ENCODE results near the gene HS1BP3.

HS1BP3 gene

DNA sequence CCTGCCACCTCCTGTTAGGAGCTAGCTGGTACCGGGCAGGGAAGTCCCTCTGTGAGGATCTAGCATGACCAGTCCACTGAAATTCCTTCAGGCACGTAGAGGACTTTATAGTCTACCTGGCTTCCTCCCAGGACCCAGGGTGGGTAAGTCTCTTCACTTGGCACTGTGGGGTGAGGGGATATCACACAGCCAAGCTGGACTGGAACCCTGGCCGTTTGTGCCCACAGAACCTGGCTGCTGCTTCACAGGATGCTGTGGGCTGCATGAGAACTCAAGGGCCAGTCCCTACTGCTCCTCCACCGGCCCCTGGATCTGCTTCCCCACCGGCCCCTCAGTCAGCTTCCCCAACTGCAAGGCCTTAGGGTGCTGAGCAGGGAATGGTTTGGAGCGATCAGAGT is 35.8 kb downstream of the HS1BP3 start:
- DNase-seq = no peak

DNA sequence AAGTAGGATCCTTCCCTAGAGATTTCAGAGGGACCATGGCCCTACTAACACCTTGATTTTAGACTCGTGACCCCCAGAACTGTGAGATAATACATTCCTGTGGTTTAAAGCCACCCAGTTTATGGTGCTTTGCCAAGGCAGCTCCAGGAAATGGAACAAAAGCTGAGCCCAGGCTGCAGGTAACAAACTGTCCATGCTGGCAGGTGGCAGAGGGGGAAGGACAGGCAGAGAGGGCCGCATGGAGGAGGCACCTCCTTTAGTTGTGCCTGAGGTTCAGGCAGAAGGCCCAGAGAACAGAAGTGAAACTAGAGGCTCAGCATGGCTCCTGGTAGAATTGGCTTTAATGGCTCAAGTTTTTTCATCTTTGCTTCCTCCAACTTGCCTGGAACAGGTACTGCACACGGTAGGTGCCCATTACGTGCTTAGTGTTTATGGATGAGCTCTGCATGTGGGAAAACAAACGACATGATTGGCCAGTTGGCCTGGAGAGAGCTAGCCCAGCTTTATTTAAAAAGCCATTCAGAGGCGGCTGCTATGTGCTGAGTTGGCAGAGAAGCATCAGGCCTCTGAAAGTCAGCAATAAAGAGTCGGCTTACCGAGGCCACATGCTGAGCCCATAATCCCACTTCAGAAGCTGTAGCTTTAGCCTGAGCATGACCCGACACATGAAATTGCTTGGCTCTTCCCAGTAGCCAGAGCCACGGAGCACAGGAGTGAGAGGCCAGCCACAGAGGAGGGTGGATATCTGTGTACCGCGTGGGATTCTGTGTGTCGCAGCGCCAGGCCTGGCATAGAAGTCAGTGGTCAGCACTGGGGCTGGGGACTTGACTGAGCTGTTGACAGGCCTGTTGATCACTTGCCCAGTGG is 36.5 kb downstream of the HS1BP3 start:
- DNase-seq = no peak

DNA sequence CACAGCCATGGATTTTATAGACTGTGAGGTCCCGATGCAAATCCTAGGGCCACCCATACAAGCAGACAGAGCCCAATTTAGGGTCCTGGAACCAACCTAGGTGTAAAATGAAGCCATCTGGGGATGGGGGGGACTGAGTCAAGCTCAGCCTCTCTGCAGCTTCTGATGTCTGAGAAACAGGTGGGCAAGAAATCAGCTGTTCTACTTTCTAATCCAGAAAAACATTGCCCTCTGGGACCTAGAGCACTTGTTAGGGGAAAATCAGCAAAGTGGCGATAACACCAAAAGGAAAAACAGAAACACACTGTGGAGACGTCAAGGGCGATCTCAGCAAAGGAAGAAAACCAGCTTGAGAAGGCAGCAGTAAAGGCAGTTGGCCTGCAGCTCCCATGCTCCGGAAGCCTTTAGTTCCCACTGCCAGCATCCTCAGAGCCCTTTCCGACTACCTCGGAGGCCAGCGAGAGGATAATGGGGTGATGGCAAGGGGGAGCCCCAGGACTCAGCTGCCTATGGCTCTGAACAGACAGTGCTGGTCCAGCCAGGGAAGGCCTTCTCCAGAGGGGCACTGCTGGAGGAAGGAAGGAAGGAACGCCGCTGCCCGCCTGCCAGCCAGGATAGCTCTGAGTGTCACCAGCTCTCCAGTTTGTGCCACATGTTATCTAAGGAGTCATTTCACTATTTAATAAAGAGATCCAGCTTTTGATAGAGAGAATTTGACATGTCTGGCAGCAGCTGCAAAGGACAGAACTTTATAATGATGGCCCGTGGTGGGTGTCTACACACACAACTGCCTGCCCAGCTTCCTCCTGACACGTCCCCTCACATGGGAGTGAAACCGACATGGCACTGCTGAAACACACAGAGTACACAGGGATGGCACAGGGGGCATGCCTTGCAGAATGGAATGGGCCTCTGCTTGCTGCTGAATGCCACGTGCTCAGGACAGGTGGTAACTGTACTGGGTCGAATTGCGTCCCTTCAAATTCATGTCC is 37.7 kb downstream of the HS1BP3 start:
- DNase-seq = no peak

DNA sequence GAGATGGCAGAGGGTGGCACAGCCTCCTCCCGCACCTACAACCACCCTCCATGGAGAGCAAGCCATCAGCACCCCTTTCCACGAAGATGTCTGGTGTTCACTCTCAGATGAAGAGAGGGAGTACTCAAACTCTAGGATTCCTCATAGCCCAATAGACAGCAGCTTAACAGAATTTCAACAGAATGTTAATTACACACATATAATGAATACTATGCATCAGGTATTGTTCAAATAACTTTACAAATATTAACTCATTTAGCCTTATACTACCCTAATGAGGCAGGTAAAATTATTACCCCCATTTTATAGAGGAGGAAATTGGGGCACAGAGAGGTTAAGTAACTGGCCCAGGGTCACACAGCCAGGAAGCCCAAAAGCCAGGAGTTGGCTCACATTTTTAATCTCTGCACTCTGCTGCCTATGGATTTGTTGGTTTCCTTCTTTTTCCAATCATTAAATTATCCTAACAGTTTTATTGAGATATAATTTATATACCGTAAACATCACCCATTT is 39.0 kb downstream of the HS1BP3 start:
- no peak for DNase-seq

DNA sequence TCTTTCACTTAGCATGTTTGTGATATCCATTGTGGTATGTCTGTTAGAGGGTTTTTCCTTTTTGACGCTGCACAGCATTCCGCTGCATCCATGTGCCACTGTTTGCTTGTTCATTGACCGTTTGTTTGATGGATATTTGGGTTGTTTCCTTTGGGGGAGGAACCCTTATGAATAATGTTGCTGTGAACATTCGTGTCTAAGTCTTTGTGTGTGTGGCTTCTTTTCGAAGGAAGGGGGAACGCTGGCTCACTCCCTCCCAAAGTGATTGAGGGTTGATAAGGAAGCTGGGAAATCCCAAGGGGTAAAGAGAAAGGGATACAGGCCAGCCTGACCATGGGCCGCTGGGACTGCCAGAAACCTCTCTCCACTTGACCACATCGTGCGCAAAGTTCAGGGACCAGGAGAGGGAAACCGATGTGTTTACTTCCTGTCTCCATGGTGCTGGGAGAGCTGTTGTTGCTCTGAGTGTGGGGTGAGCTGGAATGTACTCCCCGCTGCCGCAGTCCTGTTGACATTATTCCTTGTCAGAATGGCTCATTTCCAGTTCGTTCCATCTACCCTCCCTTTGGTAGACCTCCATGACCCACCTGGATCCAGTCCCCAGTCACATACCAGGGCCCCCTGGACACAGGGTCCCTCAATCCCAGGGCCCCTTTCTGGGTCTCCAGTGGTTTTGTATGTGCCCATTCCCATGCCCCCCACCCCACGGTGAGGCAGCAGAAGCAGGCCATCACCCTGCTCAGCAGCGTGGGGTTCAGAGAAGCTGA is 39.6 kb downstream of the HS1BP3 start:
- DNase-seq = no peak

DNA sequence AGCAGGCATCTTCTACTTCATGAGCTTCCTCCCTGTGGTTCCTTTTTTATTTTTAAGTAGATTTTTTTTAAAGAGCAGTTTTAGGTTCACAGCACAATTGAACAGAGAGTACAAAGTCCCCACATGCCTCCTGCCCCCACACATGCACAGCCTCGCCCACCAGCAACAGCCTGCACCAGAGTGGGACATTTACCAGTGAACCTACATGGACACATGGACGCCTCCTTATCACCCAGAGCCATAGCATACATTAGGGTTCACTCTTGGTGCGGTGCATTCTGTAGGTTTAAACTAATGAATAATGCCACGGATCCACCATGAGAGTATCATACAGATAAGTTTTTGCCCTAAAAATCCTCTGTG is 40.9 kb downstream of the HS1BP3 start:
- DNase-seq = no peak

DNA sequence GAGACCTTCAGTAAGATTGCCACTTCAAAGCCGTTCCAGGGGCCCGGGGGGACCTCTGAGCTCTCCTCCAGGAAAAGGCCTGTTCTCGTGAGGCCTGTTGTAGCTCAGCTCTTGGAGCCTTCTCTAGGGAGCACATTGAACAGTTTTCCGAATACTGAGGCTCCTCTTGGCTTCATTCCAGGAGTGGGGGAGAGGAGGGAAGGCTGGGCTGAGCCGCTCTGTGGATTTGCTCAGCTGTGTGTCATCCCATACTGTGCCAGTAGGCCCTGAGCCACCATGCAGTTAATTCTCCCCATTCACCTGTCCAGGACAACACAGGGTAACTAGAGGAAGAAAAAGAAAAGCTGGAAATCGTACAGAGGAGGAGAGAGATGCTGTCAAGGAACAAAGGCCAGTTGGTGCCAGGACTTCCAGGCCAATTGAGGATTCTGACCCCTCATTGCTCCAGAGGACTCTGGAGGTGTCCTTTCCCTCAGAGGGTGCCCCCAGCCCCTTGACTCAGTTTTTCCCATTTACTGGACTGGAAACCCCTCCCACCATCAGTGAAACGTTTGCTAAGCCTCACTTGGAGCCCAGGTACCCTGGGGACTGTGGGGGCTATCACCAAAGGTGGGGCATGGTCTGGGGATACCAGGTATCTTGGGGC is 41.4 kb downstream of the HS1BP3 start:
- DNase-seq = no peak

DNA sequence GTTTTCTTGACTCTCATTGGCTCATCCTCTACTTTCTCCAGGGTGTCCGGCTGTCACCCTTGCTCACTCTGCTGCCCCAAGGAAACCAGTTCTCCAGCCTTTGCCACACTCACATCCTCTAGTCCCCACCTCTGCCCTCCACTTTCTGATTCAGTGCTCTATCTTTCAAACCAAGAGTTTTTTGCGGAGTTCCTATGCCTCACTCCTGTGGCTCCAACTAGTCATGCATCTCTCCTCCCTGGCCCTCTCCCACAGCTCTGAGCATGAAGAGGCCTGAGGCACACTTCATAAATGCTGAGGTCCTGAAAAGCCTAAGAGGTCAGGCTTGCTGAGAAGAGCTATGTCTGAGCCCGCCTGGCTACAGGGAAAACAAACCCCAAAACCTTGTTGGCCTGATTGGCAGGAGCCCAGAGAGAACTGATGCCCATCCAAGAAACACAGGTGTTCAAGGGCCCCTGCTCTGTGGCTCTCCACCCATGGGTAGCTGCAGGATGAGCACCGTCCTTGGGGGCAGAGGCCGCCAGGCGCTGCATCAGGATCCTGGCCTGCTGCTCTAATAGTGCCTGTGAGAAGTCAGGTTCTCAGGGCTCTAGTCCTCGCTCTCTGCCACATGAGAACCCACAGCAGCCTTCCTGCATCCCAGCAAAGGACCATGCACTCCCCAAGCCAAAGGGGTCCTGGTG is 42.1 kb downstream of the HS1BP3 start:
- no peak for DNase-seq

DNA sequence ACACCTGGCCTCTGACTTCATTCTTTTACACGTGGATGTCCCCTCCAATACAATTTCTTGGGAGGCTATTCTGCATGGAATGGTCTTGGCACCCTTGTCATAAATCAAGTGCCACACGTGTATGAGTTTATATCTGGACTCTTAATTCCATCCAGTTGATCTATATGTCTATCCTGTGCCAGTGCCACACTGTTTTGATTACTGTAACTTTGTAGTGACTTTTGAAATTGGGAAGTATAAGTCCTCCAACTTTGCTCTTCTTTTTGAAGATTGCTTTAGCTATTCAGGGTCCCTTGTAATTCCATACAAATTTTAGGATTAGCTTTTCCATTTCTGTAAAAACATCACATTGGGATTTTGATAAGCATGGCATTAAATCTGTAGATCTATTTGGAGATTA is 43.5 kb downstream of the HS1BP3 start:
- no peak for DNase-seq

DNA sequence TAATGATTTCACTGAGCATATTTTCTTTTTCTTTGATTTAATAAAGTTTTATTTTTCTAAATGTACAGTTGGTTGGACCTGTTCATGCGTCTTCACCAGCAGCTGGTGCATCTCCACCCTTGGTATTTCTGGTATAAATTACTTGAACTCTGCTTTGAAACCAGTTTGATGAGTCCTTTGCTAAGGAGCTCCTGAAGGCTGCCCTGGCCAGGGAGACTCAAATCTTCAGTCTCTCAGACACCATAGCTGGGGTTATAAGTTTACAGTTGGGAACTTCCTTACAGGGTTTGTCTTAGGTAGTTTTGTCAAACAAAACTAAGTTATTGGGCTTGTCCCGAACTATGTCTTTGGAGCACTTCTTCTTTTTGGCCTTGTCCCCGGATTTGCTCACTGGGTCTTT is 44.7 kb downstream of the HS1BP3 start:
- DNase-seq = no peak

DNA sequence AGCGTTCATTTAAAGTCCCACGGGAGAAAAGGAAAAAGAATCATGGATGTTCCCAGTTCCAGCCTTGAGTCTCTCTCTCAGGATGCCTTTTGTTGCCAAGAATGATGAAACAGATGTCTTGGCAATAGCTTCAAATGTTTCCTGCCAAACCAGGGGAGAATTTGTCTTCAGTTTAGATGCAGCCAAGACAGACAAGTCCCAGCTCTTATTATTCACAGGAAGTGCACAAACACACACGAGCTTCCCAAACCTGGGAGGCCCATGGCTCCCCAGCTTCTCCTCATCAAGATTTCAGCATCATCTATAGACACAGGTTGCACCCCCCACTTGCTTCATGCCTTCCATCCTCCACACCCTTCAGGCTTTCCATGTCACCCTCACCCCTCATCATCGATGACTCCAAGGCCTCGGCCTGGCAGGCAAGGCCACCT is 45.9 kb downstream of the HS1BP3 start:
- no peak for DNase-seq

DNA sequence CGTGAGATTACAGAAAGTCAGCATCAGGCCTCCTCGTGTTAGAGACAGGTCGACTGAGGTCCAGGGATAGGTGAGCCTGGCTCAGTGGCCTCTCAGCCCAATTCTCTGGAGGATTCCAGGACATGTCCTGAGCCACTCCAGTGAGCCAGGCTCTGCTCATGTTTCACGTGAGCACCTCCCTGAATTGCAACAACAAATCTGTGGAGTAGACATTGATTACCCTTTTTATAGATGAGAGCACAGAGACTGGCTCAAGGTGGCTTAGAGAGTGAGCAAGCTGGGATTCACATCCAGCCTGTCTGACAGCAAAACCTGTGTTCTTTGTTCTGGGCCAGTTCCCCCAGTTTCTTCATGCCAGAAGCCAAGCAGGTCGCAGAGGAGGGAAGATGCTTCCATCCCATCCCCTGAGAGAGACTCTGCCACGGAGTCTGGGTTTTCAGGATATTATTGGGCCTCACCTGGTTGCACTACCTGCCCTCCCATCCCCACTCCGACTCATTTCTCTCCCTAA is 46.4 kb downstream of the HS1BP3 start:
- DNase-seq = no peak

DNA sequence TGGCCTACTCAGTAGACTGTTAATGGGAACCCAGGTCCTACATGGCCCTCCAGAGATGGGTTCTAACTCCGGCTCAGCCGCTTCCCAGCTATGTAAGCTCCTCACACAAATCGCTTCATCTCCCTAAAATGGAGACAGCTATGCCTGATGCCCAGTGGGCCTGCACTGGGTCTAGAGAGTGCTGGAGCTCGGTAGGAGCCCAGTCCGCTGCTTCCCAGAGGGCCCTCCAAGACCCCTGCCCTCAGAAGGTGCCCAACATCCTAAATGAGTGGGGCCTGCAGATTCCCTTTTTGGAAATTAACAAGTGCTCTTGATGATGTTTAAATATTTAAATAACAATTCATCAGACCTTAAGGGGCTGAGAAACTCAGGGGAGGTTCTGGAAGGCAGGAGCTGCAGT is 47.1 kb downstream of the HS1BP3 start:
- no peak for DNase-seq

DNA sequence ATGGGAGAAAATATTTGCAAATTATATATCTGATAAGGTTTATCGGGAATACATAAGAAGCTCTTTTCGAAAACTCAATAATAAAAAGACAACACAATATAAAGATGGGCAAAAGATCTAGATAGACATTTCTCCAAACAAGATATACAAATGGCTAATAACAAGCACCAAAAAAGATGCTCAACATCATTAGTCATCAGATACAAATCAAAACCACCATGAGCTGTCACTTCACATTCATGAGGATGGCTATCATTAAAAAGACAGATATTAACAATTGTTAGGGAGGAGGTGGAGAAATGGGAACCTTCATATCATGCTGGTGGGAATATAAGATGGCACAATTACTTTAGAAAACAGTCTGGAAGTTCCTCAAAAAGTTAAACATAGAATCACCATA is 48.1 kb downstream of the HS1BP3 start:
- no peak for DNase-seq

DNA sequence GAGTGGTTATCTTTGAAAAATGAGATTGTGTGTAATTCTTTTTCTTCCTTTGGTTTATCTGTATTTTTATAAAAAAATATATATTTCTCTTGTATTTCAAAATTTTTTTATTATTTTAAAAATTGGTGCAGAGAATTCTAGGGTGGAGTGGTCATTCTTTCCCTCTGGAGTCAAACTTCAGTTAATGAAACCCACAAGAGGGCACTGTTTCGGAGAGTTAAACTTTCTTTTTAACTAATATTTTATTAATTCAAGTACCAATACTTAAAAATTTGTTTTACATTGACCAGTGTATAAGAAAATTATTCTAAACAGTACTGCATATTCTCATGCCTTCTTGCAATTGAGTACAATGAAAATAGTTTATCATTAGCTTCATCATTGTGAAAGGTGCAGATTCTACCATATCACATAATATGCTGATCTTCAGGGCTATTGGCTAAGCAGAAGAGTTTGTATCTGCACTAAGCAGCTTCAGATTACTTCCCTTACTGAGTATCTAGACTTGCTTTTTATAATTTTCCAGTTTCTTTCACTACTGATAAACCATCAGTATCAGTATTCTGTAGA is 50.1 kb downstream of the HS1BP3 start:
- no peak for DNase-seq

DNA sequence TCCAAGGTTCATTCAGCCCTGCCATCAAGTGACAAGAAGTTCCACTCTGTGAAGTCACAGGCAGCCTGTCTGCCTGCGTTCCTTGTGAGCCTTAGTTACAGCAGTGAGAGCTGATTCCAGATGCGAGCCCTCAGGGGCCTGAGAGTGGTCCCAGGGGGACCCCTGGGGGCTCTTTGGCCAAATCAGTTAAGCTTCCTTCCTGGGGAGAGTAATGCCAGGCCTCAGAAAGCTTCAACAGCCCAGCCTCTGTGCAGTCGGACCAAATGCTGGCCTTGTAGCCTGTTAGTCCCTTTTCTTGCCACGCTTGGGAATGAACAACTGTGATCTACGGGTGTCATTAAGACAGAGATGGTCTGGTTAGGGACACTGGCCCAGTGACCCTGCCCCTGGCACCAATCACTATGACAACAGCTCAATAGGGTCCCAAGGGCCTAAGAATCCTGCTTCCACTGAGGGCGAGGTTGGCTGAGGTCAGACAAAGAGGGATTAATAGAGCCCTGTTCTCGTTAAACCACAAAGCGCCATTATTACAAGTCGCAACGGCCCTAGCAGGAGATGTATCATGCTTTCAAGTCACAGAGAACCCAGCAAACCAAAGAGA is 50.9 kb downstream of the HS1BP3 start:
- no peak for DNase-seq

DNA sequence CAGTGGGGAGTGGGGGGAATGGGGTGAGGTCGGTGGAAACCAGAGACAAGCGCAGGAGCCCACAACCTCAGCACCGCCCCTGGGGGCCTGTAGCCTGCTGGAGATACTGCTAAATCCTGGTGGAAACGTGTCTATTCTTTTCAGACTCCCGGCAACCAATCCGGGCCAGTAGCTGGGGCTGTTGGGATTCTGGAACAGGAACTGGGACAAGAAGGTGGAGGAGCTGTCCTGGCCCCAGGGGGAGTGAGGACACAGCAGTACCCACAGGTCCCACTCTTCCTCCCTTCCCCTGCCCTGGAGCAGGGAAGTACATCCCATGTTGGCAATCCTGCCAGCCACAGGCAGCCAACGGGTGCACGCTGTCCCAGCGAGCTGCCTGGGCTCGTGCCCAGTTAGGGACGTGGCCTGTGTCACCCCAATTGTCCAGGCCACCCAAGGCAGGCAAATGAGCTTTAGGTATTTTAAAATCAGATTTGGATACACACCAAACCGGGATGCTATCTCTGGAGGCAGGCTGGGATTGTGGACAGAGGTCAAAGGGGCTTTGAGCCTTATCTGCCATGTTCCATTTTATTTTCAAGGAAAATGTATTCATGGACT is 51.8 kb downstream of the HS1BP3 start:
- DNase-seq = no peak

DNA sequence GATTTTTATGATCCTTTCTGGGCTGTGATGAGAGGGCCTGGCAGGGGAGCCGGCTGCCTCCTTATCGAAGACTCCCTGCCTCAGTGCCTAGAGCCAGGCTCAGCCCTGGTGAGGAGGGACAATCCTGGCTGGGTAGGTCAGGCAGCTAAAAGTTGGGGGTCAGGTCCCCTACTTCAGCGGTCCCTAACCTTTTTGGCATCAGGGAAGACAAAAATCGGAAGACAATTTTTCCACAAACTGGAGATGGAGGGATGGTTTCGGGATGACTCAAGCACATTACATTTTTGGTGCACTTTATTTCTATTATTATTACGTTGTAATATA is 53.1 kb downstream of the HS1BP3 start:
- no peak for DNase-seq

DNA sequence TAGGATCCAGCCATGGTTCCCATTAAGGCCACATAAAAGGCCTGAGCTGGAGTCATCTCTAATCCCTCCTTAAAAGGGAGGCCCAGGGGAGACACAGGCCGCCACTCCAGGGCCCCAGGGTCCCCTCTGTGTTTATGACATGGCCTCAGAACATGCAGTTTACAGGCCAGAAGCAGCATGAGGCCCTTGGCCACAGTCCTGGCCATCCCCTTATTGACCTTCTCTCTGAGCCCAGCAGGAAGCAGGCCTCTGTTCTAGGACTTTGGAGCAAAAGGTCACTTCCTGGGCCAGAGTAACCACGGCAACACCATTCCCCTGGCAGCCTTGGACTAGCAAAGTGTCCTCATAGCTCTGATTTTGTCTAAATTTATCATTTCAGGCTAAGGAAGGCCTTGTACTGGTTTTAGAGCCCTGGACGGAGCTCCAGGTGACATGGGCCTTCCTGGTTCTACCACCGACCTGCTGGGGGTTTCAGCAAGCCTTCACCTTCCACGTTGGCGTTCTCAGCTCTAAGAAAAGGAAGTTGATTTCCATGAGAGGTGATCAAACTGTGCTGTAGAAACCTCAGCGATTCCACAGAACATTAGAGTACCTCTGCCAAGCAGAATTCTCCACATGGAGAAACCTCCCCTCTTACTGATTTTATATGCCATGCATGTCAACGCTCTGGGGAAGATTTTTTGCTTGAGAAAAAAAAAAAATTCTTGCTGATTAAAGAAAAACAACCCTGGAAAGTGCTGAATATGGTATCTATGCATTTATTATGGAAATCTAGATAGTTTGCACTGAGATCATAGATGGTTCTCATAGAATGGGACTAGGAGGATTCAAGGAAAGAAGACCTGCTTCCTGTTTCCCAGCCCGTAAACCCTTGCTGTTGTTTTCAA is 53.7 kb downstream of the HS1BP3 start:
- no peak for DNase-seq
